Coronary artery (tissue), 2 donors: ENCODE data around the gene ILDR2.
A peak's percentile ranks its signal among the peaks of the same experiment; 100 is the strongest.

ENCODE experiments used
- DNase-seq: peaks from one replicate; pipeline ENCODE4 v3.0.0-alpha.2; 2017; ENCODE audit warnings: low spot score
- H3K27ac ChIP-seq, 2 donors: fragments of 200-600 bp; sonication (generic); one replicate each; pipeline ENCODE4 v1.5.1; 2016 to 2019
- H3K4me3 ChIP-seq: fragments of 200-600 bp; sonication (generic); 2 replicates; pipeline ENCODE4 v1.5.1; 2016; ENCODE audit warnings: mild to moderate bottlenecking, moderate library complexity
- CTCF ChIP-seq: fragments of 200-600 bp; sonication (generic); IDR thresholded peaks from one replicate; pipeline ENCODE4 v1.5.1; 2019; ENCODE audit warnings: antibody characterized with exemption

Gene ILDR2

GRCh38 chr1:166980818-166981217, 5.5 kb upstream of the ILDR2 start:
- H3K4me3 ChIP-seq: no peak overlapping the region
- no peak for DNase-seq
- no peak overlapping the region for H3K27ac ChIP-seq
- no peak for TF ChIP-seq CTCF

- DNase-seq: no peak
- TF ChIP-seq CTCF: no peak
- H3K27ac ChIP-seq: no peak overlapping the region
- H3K4me3 ChIP-seq: no peak overlapping the region
Measured at GRCh38 chr1:166980383-166980782, 5.0 kb upstream of the ILDR2 start.

- Histone ChIP-seq H3K27ac (no peak overlapping the region), H3K4me3 (no peak overlapping the region)
- no peak for TF ChIP-seq CTCF
- DNase-seq: no peak
Measured at GRCh38 chr1:166978821-166979220, 3.5 kb upstream of the ILDR2 start.

GRCh38 chr1:166977951-166978350, 2.6 kb upstream of the ILDR2 start:
- no peak for TF ChIP-seq CTCF
- no peak for DNase-seq
- H3K4me3 ChIP-seq: no peak overlapping the region
- H3K27ac ChIP-seq: no peak overlapping the region

- peak overlapping the region in 1 of 2 donors; percentile 44 for H3K27ac ChIP-seq
- peak overlapping the region; percentile 92 for H3K4me3 ChIP-seq
- DNase-seq: no peak
Measured at GRCh38 chr1:166974647-166975345, 544 bp downstream of the ILDR2 start.

GRCh38 chr1:166972826-166973225, 2.5 kb downstream of the ILDR2 start:
- no peak overlapping the region for H3K27ac ChIP-seq
- TF ChIP-seq CTCF: no peak
- DNase-seq: no peak
- H3K4me3 ChIP-seq: no peak overlapping the region

More at GRCh38 chr1:166974647-166975345, 544 bp downstream of the ILDR2 start:
- no peak for TF ChIP-seq CTCF

- no peak overlapping the region for H3K4me3 ChIP-seq
- no peak for TF ChIP-seq CTCF
- no peak for DNase-seq
- no peak overlapping the region for H3K27ac ChIP-seq
Measured at GRCh38 chr1:166972193-166972592, 3.1 kb downstream of the ILDR2 start.
